GM10847 (cell line): ENCODE data around the gene MYO16.

Experiments used
- POLR2A ChIP-seq: IDR thresholded peaks from 2 replicates; pipeline ENCODE4 v1.6.1; 2011; ENCODE audit not compliant: insufficient read length; ENCODE audit errors: extremely low read depth

Gene MYO16

GRCh38 chr13:109126178-109126577, 496.8 kb downstream of the MYO16 start:
- no peak for TF ChIP-seq POLR2A

DNA sequence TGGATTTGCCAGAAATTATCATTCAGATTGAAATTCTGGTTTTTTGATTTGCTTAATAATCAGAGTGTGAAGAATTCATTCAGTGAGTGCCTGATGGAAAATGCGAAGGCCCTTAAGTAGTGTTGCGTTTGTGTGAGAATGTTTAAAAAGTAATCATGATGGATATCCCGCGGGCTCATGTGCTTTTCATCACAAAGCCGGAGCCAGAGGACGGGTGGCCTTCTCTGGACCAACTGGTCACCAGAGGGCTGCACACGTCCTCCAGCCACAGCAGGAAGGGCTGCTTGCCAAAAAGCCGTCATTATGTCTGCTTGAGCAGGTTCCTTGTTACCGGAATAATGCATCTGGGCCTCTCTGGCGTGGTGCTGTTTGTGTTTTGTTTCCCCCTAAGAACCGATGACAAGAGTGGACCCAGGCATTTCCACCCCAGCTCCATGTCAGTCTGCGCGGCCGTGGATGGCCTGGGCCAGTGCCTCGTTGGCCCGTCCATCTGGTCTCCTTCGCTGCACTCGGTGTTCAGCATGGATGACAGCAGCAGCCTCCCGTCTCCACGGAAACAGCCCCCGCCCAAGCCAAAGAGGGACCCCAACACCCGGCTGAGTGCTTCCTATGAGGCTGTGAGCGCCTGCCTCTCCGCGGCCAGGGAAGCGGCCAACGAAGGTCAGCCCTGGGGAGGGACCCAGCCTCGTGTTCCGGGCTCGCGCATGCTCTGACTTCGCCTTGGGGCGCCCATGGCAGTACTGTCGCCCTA, 497.7 kb downstream of the MYO16 start:
- no peak for TF ChIP-seq POLR2A

DNA sequence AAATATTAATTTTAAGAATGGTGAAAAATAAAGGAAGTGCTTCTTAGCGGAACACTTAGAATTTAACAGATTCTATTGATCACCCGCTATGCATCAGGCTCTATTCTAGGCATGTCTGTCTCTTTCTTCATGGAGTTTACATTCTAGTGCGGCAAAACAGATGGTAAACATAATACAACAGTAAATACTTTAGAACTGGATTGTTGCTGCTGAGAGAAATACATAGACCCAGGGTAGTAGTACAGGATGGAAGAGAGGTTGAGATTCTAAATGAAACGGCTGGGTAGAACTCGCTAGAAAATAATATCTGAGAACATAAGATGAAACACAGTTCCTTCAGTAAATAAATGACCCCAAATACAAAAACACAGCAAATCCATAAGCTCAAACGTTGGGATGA, 498.7 kb downstream of the MYO16 start:
- no peak for TF ChIP-seq POLR2A

DNA sequence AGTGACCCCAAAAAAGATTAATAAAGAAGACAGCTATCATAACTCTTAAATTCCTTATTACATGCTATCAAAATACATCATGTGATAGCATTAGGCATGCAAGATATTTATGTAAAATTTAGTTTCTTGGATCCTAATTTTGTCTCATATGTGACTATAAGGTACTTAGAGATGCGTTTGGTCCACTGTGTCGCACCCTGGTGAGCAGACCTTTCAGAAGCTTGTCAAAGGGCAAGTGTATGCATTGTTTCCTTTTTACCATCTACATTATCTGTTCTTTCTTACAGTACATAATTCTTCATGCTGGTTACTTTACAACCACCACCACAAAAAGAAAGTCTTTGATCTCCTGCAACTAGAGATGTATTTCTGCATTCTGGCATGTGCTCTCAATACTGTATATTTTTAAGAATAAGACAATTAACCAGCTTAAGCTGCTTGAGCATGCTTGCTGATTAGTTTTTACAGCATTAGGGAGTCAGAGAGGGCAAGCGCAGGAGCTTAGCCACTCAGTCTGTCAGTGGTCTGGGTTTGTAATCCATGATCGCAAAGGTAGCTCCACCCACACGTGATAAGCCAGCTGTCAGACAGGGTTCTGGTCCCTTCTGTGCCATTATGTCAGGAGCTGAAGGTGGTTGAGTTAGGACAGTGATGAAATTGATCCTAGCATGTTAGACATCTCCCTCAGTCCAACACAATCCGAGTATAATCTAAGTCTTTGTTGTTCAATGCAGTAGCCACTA, 500.9 kb downstream of the MYO16 start:
- no peak for TF ChIP-seq POLR2A

GRCh38 chr13:109131698-109132257, 502.4 kb downstream of the MYO16 start:
- TF ChIP-seq POLR2A: no peak

- TF ChIP-seq POLR2A: no peak
Observed at GRCh38 chr13:109135018-109135417, 505.6 kb downstream of the MYO16 start.

- no peak for TF ChIP-seq POLR2A
Observed at GRCh38 chr13:109136873-109137272, 507.5 kb downstream of the MYO16 start.

GRCh38 chr13:109139346-109139745, 509.9 kb downstream of the MYO16 start:
- TF ChIP-seq POLR2A: no peak

- no peak for TF ChIP-seq POLR2A
Observed at GRCh38 chr13:109140054-109140453, 510.6 kb downstream of the MYO16 start.

DNA sequence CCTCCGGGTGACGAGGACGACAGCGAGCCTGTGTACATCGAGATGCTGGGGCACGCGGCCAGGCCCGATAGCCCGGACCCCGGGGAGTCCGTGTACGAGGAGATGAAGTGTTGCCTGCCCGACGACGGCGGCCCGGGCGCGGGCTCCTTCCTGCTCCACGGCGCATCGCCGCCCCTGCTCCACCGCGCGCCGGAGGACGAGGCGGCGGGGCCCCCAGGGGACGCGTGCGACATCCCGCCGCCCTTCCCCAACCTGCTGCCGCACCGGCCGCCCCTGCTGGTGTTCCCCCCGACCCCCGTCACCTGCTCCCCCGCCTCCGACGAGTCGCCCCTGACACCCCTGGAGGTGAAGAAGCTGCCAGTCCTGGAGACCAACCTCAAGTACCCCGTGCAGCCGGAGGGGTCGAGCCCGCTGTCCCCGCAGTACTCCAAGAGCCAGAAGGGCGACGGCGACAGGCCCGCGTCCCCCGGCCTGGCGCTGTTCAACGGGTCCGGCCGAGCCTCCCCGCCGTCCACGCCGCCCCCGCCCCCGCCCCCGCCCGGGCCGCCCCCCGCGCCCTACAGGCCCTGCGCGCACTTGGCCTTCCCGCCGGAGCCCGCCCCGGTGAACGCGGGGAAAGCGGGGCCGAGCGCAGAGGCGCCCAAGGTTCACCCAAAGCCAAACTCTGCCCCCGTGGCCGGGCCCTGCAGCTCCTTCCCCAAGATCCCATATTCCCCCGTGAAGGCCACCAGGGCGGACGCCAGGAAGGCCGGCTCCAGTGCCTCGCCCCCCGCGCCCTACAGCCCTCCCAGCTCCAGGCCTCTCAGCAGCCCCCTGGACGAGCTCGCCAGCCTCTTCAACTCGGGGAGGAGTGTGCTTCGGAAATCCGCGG, 511.3 kb downstream of the MYO16 start:
- TF ChIP-seq POLR2A: no peak

DNA sequence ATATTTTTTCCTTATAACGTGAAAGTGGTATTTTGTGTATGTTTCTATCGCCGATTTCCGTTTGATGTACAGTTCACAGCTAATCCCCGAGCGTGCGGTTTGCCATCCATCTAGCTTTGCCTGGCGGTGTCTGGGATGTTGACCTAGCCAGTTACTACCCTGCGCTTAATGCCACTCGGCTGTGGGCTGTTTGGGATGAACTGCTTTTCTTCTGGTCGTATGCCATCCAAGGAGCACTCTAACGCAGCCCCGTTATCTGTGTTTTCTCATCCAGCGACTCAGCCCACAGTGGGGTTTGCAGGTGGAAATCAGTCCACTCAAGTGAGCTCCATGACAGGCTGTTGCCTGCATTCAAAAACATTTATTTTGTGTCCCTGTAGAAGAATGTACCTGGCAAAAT, 512.3 kb downstream of the MYO16 start:
- TF ChIP-seq POLR2A: no peak

DNA sequence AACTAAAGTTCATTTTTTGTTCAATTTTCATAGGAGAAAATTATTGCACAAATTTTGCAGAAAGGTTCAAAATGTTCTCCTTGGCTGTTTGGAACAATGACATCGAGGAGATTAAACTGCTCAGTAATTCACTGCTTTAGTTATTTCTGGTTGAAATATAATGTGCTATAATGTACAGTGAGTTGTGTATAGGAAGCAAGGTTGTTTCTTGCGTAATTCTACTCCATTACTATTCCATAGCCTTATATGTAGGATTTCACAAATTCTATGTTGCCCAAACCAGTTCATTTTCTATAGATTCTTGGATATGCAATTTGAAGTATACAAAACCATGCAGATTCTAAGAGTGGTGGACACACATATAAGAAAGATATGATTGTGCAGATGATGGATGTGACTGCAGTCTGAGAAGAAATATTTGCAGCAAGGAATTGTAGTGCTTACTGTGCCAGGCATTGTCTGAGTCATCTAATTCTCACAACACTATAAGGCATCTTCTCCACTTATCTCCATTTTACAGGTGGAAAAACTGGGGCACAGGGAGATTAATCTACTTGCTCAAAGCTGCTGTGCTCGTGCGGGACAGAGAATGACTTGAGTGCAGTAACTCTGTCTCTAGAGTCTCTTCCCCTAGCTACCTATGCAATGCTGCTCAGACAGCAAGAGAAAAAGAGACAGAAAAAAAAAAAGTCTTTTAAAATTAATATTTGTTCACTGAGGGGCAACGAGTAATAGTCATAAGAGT, 515.5 kb downstream of the MYO16 start:
- no peak for TF ChIP-seq POLR2A

DNA sequence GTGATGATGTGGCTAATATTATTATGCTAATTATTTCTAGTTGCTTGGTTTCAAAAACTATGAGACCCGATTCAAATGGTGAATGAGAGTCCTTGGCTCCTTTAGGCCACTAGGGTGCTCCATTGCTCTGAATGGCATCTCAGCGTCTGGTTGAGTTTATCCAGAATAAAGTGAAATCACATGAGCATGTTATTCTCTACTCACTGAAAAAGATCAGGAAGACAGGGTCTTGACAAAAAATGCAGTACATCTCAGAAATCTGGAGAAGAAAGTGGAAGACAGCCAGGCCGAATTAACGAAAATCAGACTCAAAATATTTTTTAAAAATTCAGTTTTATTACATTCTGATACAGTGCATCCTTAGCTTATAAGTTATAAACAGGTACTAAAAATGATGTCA, 516.2 kb downstream of the MYO16 start:
- no peak for TF ChIP-seq POLR2A

GRCh38 chr13:109146393-109146792, 517.0 kb downstream of the MYO16 start:
- no peak for TF ChIP-seq POLR2A
